GM12872 (cell line): Measurements from ENCODE around the gene LINGO3.

ENCODE experiments used
- TF ChIP-seq, protein P1 (sequence below): IDR thresholded peaks from 3 replicates; pipeline ENCODE4 v1.5.1; 2011; ENCODE audit warnings: low read depth, mild to moderate bottlenecking, low read length, moderate library complexity; ENCODE audit not compliant: insufficient read depth

The LINGO3 gene

GRCh38 chr19:2294687-2295335 lies 13.1 kb downstream of the LINGO3 start:
- TF ChIP-seq, protein P1, sequence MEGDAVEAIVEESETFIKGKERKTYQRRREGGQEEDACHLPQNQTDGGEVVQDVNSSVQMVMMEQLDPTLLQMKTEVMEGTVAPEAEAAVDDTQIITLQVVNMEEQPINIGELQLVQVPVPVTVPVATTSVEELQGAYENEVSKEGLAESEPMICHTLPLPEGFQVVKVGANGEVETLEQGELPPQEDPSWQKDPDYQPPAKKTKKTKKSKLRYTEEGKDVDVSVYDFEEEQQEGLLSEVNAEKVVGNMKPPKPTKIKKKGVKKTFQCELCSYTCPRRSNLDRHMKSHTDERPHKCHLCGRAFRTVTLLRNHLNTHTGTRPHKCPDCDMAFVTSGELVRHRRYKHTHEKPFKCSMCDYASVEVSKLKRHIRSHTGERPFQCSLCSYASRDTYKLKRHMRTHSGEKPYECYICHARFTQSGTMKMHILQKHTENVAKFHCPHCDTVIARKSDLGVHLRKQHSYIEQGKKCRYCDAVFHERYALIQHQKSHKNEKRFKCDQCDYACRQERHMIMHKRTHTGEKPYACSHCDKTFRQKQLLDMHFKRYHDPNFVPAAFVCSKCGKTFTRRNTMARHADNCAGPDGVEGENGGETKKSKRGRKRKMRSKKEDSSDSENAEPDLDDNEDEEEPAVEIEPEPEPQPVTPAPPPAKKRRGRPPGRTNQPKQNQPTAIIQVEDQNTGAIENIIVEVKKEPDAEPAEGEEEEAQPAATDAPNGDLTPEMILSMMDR = no peak

GRCh38 chr19:2291185-2291751 lies 16.7 kb downstream of the LINGO3 start:
- TF ChIP-seq, protein P1 = no peak

- TF ChIP-seq, protein P1 = no peak
Observed at GRCh38 chr19:2290441-2291184, 17.3 kb downstream of the LINGO3 start.

DNA sequence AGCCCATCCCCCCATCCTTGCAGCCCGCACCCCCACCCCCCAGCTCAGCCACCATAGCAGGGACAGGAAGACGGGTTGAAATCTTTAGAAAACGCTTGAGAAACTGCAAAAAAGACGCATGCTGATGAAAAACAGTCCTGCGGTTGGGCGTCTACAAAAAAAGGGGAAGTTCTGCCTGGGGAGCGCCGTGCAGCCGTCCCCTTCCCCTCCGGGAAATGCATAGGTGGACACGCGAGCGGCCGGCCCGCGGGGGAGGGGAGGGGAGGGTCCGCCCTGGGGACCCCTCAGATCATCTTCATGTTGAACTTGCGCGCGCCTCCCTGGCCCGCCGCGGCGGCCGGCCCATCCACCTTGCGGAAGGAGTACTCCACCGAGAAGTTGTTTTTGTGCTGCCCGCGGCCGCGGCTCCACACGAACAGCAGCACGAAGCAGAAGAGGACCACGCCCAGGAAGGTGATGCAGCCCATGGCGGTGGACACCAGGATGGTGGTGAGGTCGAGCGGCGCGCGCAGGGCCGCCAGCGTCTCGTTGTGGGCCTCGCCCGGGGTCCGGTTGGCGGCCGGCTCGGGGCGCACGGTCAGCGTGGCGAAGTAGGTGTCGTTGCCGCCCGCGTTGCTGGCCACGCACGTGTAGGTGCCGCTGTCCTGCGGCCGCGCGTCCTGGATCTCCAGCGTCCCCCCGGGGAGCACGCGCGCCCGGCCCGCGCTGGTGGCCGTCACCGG lies 18.1 kb downstream of the LINGO3 start:
- TF ChIP-seq, protein P1 = no peak

DNA sequence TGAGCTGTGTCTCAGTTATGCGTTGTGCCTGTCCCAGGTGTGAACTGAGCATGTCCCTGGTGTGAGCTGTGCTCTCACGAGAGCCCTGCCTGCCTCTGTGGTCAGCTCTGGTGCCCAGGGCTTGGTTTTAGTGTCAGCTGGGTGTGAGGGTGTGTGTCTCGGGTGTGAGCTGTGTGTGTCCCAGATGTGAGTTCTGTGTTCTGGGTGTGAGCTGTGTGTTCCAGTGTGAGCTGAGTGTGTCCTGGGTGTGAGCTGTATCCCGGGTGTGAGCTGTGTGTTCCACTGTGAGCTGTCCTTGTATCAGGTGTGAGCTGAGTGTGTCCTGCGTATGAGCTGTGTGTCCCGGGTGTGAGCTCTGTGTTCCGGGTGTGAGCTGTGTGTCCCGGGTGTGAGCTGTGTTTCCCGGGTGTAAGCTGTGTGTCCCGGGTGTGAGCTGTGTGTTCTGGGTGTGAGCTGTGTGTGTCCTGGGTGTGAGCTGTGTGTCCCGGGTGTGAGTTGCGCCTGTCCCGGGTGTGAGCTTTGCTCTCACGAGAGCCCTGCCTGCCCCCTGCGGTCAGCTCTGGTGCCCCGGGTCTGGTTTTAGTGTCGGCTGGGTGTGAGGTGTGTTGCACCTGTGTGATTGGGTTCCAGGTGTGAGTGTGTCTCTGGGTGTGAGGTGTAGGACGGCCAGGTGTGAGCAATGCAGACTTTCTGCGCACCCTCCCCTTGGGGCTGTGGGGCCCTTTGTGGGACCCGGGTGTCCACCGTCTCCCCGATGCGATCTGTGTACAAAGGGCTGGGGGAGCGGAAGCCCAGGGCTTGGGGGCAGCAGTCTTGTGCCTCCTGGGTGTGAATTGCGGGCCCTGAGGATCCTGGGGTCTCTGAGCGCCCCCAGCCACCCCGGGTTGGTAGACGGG lies 18.9 kb downstream of the LINGO3 start:
- TF ChIP-seq, protein P1 = no peak

DNA sequence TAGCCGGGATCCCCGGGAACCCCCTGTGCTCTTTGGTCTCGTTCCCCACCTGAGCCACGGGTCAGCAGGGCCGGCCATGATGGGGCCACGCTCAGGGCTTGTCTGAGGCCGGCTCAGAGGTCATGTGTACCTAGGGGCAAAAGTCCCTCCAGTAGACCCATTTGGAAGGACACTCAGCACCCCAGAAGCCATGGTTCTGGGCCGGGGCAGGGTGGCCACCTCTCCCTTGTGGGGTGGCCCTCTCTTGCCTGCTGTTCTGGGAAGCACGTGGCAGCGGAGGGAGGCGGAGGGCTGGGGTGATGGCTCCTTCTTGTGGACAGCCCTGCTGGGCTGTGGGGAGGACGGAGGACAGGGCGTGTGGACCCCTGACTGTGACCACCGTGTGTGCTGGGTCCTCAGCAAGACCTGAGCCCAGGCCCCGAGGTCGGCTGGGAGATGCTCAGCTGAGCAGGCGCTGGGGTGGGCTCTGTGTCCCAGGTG lies 19.6 kb downstream of the LINGO3 start:
- TF ChIP-seq, protein P1 = no peak
